Measurements from ENCODE around the gene AP1G1.
A peak's percentile ranks its signal among the peaks of the same experiment; 100 is the strongest.
"Not testable (repeated sequence)": the region's sequence is repeated elsewhere in the genome, so short reads cannot be mapped to it uniquely, and the experiment has no call there.

The AP1G1 gene

DNA sequence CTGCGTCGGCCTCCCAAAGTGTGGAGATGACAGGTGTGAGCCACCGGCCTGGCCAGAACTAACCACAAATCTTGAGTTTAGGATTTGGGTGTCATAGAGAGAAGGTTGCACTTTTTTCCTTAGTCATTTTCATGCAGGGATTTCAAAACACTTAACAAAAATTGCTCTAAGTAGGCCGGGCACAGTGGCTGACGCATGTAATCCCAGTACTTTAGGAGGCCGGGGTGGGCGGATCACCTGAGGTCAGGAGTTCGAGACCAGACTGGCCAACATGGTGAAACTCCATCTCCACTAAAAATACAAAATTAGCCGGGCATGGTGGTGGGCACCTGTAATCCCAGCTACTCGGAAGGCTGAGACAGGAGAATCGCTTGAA lies 1.5 kb upstream of the AP1G1 start:
- not testable (repeated sequence) for DNase-seq (ENCODE audit: low read depth in 2 of 2)

GRCh38 chr16:71807905-71808592 lies 585 bp downstream of the AP1G1 start:
- no peak for DNase-seq (ENCODE audit: low read depth in 2 of 2)

DNA sequence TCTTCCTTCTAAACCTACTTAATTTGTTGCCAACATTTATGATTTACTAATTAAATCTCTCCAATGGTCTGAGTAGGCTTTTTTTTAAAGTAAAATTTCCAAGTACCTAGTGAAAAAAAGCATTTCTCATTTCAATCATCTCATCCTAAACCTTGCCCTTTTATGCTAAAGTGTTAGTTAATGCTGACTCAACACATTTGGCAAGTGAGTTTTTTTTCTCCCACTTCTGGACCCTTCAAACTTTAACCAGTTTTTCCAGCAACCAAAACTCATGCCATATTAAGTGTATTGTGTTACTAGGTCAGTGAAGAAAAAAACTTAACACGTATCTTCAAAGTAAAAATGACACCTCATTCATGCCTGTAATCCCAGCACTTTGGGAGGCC lies 5.3 kb downstream of the AP1G1 start:
- DNase-seq (ENCODE audit: low read depth in 2 of 2), result no peak

GRCh38 chr16:71796501-71797097 lies 12.0 kb downstream of the AP1G1 start:
- no peak for DNase-seq (ENCODE audit: low read depth in 2 of 2)

DNA sequence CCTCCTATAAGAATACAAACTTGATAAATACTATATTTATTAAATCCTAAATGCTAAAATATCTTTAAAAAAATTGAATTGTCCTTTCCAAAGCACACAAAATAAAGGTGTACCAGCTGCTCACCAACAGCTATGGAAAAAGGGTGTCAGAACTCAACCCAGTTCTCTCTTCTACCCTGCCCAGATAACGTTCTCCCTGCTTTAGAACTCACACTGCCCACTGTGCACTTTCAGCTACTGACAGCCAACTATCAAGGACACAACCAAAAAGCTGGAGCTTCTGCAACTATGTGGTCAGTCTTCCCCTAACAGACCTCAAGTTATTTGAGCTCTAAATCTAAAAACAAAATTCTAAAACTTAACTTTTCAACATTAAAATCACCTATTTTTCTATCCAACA lies 13.7 kb downstream of the AP1G1 start:
- no peak for DNase-seq (ENCODE audit: low read depth in 2 of 2)

DNA sequence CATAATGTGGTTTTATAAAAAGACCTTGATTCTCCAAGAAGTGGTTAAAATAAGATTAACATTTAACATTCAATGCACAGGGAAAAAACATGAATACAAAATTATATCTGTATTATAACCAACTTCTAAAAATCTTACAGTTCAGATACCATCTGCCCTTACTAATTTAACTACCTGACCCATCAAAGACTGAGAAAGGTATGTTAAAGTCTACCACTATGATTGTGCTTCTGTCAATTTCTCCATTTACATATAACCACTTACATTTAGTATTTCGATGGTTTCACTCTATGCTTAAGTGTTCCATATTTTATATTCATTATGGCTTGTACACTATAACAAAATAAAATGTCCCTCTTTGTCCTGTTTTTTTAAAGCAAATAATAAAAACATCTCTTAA lies 14.6 kb downstream of the AP1G1 start:
- no peak for DNase-seq (ENCODE audit: low read depth in 2 of 2)

DNA sequence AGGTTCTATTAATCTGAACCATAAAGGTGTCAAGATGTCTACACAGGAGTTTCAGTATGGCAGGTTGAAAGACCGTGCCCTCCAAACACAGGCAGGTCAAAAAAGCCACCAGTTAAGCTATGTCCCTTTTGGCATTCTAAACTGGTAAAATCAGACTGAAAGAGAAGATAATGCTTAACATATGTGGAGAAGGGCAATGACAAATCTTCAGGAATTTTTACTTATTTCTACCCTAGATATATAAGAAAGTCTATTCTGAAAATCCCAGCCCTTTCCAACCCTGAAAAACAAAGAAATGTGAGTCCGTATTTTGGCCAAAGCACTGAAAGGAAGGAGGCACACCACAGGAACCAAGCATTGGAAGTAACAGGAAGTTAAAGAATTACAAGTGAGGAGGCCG lies 16.5 kb downstream of the AP1G1 start:
- DNase-seq (ENCODE audit: low read depth in 2 of 2), result no peak

DNA sequence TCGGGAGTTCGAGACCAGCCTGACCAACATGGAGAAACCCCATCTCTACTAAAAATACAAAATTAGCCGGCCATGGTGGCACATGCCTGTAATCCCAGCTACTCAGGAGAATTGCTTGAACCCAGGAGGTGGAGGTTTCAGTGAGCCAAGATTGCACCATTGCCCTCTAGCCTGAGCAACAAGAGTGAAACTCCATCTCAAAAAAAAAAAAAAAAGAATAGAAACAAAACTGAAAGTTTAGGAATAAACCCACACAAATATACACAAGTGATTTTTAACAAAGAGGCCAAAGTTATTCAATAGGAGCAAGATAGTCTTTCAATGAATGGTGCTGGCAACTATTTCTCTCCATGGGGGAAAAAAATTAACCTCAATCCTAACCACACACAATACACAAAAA lies 18.3 kb downstream of the AP1G1 start:
- DNase-seq (ENCODE audit: low read depth in 2 of 2), result not testable (repeated sequence)

DNA sequence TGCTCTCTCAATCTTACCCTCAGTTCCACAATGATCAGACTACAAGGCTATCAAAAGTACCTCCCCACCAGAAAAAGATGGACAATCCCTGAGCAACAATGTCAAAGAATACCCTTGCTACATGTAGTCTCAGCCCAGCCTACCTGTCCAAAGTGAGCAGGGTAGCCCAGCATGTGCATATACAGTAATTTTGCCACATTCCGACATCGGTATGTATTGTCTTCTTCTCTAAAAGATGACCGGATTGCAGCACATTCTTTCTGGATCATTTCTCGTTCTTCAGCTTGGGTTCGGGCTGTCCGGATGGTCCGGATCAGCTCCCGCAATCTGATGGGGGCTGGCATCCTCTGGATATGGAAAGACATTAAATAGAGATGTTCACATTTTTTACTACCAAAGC lies 19.5 kb downstream of the AP1G1 start:
- no peak for DNase-seq (ENCODE audit: low read depth in 2 of 2)

DNA sequence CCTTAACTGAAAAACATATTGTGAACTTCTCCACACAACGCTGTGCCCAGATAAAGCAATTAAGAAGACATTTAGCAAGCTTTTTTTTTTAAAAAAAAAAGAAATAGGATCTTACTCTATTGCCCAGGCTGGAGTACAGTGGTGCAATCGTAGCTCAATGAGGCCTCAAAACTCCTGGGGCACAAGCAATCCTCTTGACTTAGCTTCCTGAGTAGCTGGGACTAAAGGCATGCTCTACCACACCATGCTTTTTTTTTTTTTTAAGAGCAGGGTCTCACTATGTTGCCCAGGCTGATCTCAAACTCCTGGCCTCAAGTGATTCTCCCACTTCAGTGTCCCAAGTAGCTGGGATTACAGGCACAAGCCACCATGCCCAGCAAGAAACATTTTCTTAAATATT lies 20.1 kb downstream of the AP1G1 start:
- no peak for DNase-seq (ENCODE audit: low read depth in 2 of 2)

GRCh38 chr16:71785143-71785542 lies 23.5 kb downstream of the AP1G1 start:
- DNase-seq (ENCODE audit: low read depth in 2 of 2), result not testable (repeated sequence)

DNA sequence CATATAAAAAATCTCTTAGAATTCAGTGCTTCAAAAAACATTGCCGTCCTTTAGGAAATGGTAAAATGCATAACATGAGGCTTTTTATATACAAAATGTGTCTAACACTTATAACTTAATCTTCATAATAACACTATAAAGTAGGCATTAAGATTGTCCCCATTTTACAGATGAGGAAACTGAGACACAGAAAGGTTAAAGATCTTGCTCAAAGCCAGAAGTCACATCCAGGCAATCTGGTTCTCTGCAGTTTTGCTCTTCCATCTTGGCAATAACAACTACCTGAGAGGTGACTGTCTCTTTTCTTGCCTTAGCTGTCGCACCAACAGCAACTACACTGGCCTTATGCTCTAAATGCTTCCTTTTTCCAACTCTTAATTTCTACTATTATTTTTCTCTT lies 24.5 kb downstream of the AP1G1 start:
- no peak for DNase-seq (ENCODE audit: low read depth in 2 of 2)

DNA sequence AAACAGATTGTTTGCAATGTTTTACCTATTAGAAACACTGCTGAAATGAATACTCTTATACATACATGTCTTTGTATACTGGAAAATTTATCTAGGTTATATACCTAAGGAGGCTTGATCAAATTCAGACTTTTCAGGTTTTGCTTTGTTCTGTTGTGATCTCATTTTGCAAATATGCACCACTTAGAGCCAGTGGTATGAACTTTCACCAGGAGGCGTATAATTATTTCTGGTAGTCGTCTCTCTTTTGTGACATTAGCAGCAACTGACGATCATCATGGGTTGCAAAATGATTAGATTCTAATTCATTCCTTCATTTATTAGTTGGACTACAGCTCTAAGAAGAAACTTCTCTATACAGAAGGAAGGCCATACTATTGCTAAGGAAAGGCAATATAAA lies 26.9 kb downstream of the AP1G1 start:
- DNase-seq (ENCODE audit: low read depth in 2 of 2), result no peak

- no peak for DNase-seq (ENCODE audit: low read depth in 2 of 2)
These were observed 28.0 kb downstream of the AP1G1 start for GRCh38 chr16:71780521-71781089.

GRCh38 chr16:71778780-71779179 lies 29.9 kb downstream of the AP1G1 start:
- no peak for DNase-seq (ENCODE audit: low read depth in 2 of 2)

DNA sequence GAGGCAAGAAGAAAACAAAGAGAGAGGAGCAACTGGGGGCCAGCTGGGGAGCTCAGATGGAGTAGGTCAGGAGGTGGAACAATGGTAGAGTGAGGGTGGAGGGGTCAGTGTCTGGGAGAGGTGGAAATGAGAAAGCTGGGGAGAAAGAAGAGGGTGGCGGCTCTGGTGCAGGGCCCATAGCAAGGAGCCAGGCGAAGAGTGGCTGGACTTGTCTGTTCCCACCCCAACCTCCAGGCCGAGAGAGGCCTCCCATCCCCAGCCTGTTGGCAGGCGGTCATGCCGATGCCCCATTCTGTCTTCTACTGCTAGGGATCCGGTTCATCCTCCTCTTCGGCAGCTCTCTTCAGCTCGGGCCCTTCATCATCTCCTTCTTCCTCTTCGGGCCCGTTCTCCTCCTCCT lies 31.3 kb downstream of the AP1G1 start:
- DNase-seq (ENCODE audit: low read depth in 2 of 2), result no peak

GRCh38 chr16:71775949-71776348 lies 32.7 kb downstream of the AP1G1 start:
- no peak for DNase-seq (ENCODE audit: low read depth in 2 of 2)

- DNase-seq (ENCODE audit: low read depth in 2 of 2), result no peak
These were observed 37.1 kb downstream of the AP1G1 start for GRCh38 chr16:71771571-71771970.

GRCh38 chr16:71769222-71769621 lies 39.4 kb downstream of the AP1G1 start:
- DNase-seq (ENCODE audit: low read depth in 2 of 2), result no peak

GRCh38 chr16:71767060-71767900 lies 41.4 kb downstream of the AP1G1 start:
- DNase-seq (ENCODE audit: low read depth in 2 of 2), result no peak

GRCh38 chr16:71762186-71762585 lies 46.4 kb downstream of the AP1G1 start:
- DNase-seq (ENCODE audit: low read depth in 2 of 2), result peak; percentile 37 to 42

GRCh38 chr16:71761097-71761496 lies 47.5 kb downstream of the AP1G1 start:
- DNase-seq (ENCODE audit: low read depth in 2 of 2), result no peak

GRCh38 chr16:71758293-71758760 lies 50.3 kb downstream of the AP1G1 start:
- DNase-seq (ENCODE audit: low read depth in 2 of 2), result no peak
